Osteocyte (in vitro differentiated cells): Measurements from ENCODE around the gene NBEA. TPM values are rescaled to one million over a fixed set of nuclear protein-coding genes. Genes with fewer than 3 reads are reported as not detected.

ENCODE experiments used
- DNase-seq: peaks from one replicate; pipeline ENCODE4 v3.0.0; 2021; ENCODE audit warnings: mixed read lengths; ENCODE audit not compliant: unreplicated experiment; ENCODE audit errors: extremely low spot score
- H3K27ac Mint-ChIP-seq: one replicate; pipeline ENCODE4 v1.8.0; 2021; ENCODE audit warnings: mild to moderate bottlenecking, mixed read lengths; ENCODE audit not compliant: unreplicated experiment
- H3K27me3 Mint-ChIP-seq: one replicate; pipeline ENCODE4 v1.8.0; 2021; ENCODE audit warnings: mixed read lengths; ENCODE audit not compliant: unreplicated experiment
- H3K36me3 Mint-ChIP-seq: one replicate; pipeline ENCODE4 v1.8.0; 2021; ENCODE audit warnings: mixed read lengths; ENCODE audit not compliant: unreplicated experiment
- H3K4me1 Mint-ChIP-seq: one replicate; pipeline ENCODE4 v1.8.0; 2021; ENCODE audit warnings: mixed read lengths; ENCODE audit not compliant: unreplicated experiment
- H3K4me3 Mint-ChIP-seq: one replicate; pipeline ENCODE4 v1.8.0; 2021; ENCODE audit warnings: mild to moderate bottlenecking, moderate library complexity, mixed read lengths; ENCODE audit not compliant: unreplicated experiment
- H3K9me3 Mint-ChIP-seq: one replicate; pipeline ENCODE4 v1.8.0; 2021; ENCODE audit warnings: mixed read lengths; ENCODE audit not compliant: unreplicated experiment
- total RNA-seq: library from RNA; stranded (reverse); gene quantifications from 2 replicates; pipeline ENCODE4 v1.2.1, GENCODE V29; 2021
- TF ChIP-seq, protein P1 (sequence below): fragments of 200-600 bp; sonication (generic); IDR thresholded peaks from 2 replicates; pipeline ENCODE4 v1.5.0; 2021; ENCODE audit warnings: antibody characterized with exemption, mild to moderate bottlenecking, moderate library complexity

Gene NBEA
- total RNA-seq, 1 donor from 2014 or later, result 10.9 TPM

- Mint-ChIP-seq H3K27ac (no peak overlapping the region), H3K36me3 (peaks cover 5% of the 10 kb centered on the region), H3K4me1 (peaks cover 3% of the 10 kb centered on the region), H3K4me3 (no peak overlapping the region), H3K9me3 (no peaks in the 10 kb centered on the region), H3K27me3 (no peaks in the 10 kb centered on the region)
- TF ChIP-seq, protein P1, sequence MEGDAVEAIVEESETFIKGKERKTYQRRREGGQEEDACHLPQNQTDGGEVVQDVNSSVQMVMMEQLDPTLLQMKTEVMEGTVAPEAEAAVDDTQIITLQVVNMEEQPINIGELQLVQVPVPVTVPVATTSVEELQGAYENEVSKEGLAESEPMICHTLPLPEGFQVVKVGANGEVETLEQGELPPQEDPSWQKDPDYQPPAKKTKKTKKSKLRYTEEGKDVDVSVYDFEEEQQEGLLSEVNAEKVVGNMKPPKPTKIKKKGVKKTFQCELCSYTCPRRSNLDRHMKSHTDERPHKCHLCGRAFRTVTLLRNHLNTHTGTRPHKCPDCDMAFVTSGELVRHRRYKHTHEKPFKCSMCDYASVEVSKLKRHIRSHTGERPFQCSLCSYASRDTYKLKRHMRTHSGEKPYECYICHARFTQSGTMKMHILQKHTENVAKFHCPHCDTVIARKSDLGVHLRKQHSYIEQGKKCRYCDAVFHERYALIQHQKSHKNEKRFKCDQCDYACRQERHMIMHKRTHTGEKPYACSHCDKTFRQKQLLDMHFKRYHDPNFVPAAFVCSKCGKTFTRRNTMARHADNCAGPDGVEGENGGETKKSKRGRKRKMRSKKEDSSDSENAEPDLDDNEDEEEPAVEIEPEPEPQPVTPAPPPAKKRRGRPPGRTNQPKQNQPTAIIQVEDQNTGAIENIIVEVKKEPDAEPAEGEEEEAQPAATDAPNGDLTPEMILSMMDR, result no peak
- DNase-seq, result no peak
These were observed 237.4 kb downstream of the NBEA start for GRCh38 chr13:35179494-35179893.

DNA sequence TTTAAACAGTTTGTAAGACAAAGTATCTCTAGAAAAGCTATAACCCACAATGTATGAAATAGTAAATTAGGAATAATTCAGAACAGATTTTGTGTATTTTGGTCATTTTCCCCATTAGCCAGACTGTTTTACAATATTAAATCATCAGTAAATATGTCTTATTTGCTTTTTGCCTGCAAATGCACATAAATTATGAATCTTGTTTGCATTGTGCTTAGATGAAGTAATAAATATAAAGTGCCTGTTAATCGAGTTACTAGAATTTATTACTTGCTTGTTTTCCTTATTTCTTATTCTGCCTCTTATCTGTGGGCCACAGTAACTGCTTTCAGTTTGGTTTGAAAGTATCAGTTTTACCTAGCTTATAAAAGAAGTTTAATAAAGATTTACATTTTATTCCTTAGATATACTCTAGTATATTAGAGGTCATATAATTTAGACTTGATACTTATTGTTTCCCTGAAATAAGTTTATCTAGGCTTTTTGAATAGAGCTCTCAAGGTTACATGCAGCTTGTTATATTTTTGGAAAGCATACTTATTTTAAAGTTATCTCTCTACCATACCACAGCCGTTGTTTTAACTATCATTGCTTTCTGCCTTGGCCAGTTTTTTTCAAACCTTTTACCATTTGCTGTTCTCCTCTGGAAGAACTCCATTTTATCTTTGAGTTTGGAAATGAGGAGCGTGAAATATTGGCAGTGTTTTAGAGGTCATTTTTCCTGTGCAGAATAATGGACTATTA, 238.0 kb downstream of the NBEA start:
- Mint-ChIP-seq H3K36me3 (peaks cover 5% of the 10 kb centered on the region), H3K27ac (no peak overlapping the region), H3K9me3 (no peaks in the 10 kb centered on the region), H3K4me3 (no peak overlapping the region), H3K27me3 (no peaks in the 10 kb centered on the region), H3K4me1 (peaks cover 3% of the 10 kb centered on the region)
- DNase-seq, result no peak
- TF ChIP-seq, protein P1, result no peak

DNA sequence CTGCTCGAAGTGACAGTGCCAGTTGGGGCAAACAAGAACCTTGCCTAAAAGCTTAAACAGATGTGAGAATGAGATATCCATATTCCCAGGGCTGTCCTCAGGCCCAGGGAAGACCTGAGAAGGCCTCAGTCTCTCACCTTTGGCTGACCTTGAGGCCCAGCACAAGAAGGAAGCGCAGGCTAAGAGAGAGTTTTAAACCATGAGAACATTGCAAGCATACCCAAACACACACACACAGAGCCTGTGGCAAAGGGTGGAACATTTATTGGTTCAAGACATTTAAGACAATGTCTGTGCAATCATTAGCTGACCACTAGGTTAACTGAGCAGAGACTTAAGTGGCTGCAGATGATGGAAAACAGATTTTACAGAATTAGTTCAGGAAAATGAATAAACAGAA, 248.2 kb downstream of the NBEA start:
- DNase-seq, result no peak
- H3K36me3 Mint-ChIP-seq, result peaks cover 11% of the 10 kb centered on the region

GRCh38 chr13:35191883-35192282, 249.8 kb downstream of the NBEA start:
- no peak for DNase-seq
- no peak overlapping the region for H3K27ac Mint-ChIP-seq
- H3K9me3 Mint-ChIP-seq, result peaks cover 13% of the 10 kb centered on the region
- H3K4me1 Mint-ChIP-seq, result no peaks in the 10 kb centered on the region
- TF ChIP-seq, protein P1, result no peak
- H3K4me3 Mint-ChIP-seq, result no peak overlapping the region
- no peaks in the 10 kb centered on the region for H3K27me3 Mint-ChIP-seq
- H3K36me3 Mint-ChIP-seq, result peaks cover 12% of the 10 kb centered on the region

More for the DNA sequence above, 248.2 kb downstream of the NBEA start:
- H3K27ac Mint-ChIP-seq, result no peak overlapping the region
- no peaks in the 10 kb centered on the region for H3K27me3 Mint-ChIP-seq
- H3K9me3 Mint-ChIP-seq, result peaks cover 13% of the 10 kb centered on the region
- H3K4me3 Mint-ChIP-seq, result no peak overlapping the region
- TF ChIP-seq, protein P1, result no peak
- H3K4me1 Mint-ChIP-seq, result no peaks in the 10 kb centered on the region

GRCh38 chr13:35198613-35199200, 256.6 kb downstream of the NBEA start:
- no peak overlapping the region for H3K27ac Mint-ChIP-seq
- H3K27me3 Mint-ChIP-seq, result no peaks in the 10 kb centered on the region
- H3K4me3 Mint-ChIP-seq, result no peak overlapping the region
- H3K9me3 Mint-ChIP-seq, result no peaks in the 10 kb centered on the region
- TF ChIP-seq, protein P1, result no peak
- peaks cover 11% of the 10 kb centered on the region for H3K36me3 Mint-ChIP-seq
- no peaks in the 10 kb centered on the region for H3K4me1 Mint-ChIP-seq
- DNase-seq, result no peak
